Lower leg skin (tissue), 4 donors: ENCODE data around the gene SULT2B1. TPM values are rescaled to one million over a fixed set of nuclear protein-coding genes. Genes with fewer than 3 reads are reported as not detected.

Experiments used
- DNase-seq, 2 donors: peaks; one replicate each; pipeline ENCODE4 v3.0.0-alpha.2; 2019; ENCODE audit warnings: low spot score in 2 of 2
- H3K4me3 ChIP-seq: fragments of 200-600 bp; sonication (generic); 2 replicates; pipeline ENCODE4 v1.5.1; 2017; ENCODE audit warnings: mild to moderate bottlenecking, low read depth; ENCODE audit not compliant: poor library complexity, severe bottlenecking
- CTCF ChIP-seq, 3 donors: fragments of 450-650 bp; IDR thresholded peaks; one replicate each; pipeline ENCODE4 v1.5.1; 2016; ENCODE audit warnings: antibody characterized with exemption in 3 of 3, mild to moderate bottlenecking in 3 of 3, moderate library complexity in 2 of 3
- POLR2A ChIP-seq, 2 donors: fragments of 450-650 bp; IDR thresholded peaks; one replicate each; pipeline ENCODE4 v1.6.1; 2016 to 2017; ENCODE audit warnings: antibody characterized with exemption in 2 of 2, mild to moderate bottlenecking in 1 of 2, moderate library complexity in 1 of 2
- WGBS, 2 donors: methylation state at CpG; one replicate each; pipeline ENCODE4 v1.1.5; 2018; 5-methylcytosine and 5-hydroxymethylcytosine counted together
- intact Hi-C: fragments of 100-400 bp; cut with DNase I; formaldehyde crosslinking; loops from one replicate; pipeline ENCODE4 v1.15.0; 2023; ENCODE audit warnings: low total_unique reads
- total RNA-seq, 4 donors: library from RNA; depleted of rRNA; stranded (reverse); fragments of >200 nt; gene quantifications; one replicate each; pipeline ENCODE4 v1.1.0, GENCODE V29; 2016

Gene SULT2B1
- total RNA-seq, 4 donors from 2014 or later = 119 to 191 (median 166) TPM

DNA sequence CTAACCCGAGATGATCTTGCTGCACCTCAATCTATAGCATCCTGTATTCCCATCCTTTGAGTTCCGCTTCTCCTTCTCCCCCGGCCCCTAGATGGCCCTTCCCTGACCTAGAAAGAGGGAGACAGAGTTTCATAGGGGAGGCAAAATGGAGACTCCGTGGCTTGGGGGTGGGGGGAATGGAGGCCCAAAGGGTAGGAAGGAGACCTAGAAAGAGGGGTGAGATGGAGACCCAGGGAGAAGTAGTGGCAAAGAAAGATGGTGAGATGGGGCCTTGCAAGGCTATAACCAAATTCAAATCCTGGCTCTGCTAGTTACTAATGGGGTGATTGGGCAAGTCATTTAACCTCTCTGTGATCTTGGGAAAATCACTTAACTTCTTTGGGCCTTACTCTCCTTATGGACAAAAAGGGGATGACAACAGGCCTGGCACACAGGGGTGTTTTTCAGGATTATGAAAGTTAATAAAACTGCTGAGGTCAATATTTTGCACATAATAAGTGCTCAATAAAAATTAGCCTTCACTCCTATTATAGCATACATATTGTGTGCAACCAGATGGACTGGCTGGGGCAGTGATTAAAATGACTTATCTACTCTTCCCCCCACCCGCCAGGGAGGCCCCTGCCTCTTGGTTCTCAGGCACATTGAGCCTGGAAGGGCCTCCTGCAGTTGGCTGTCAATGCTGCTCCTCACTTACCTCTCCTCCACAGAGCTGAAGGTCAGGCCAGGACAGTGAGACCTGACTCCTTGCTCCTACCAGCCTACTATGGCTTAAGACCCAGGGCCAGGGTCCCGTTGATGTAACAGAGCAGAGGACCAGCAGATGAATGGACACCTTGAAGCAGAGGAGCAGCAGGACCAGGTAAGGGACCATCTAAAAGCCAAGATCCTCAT is 68.0 kb downstream of the SULT2B1 start:
- peak overlapping the region; percentile 35 for H3K4me3 ChIP-seq
- intact Hi-C loops = no loop called here
- TF ChIP-seq POLR2A (IDR thresholded peaks at IDR 0.05) = no peak
- TF ChIP-seq CTCF (IDR thresholded peaks at IDR 0.05) = no peak
- no peak for DNase-seq
- 28 to 29% methylated on average over 6 of the region's 6 CpGs for WGBS, 2 donors

DNA sequence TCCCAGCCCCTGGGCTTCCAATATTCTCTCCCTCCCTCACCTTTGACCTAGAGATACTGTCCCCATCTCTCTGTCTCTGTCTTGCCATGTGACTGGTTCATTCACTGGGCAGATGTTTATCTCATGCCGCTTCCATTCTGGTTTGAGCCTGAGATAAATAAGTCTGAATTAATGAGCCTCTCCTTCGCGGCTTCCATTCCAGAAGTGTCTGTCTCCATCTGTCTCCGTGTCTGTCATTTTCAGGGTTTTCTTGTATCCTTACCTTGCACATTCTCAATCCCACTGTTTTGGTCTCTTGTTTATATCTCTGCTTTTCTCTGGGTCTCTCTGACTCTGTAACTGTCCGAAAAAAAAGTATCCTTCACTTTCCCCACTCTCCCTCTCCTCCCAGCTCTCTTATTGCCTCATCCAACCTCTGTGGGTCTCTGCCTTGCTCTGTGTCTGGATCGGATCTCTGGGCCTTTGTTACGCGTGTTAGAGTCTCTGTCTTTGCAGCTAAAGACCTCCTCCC is 71.6 kb downstream of the SULT2B1 start:
- TF ChIP-seq CTCF (IDR thresholded peaks at IDR 0.05) (no peak), POLR2A (IDR thresholded peaks at IDR 0.05) (no peak)
- WGBS, 2 donors = 11 to 19% methylated on average over 8 of the region's 8 CpGs
- DNase-seq = no peak
- intact Hi-C loops = no loop called here
- H3K4me3 ChIP-seq = no peak overlapping the region

- intact Hi-C loops = no loop called here
- peak; percentile 95 to 99 for DNase-seq
- no peak overlapping the region for H3K4me3 ChIP-seq
- WGBS, 2 donors = 2% methylated on average over 28 to 40 of the region's 40 CpGs
- TF ChIP-seq CTCF (IDR thresholded peaks at IDR 0.05) (no peak), POLR2A (IDR thresholded peaks at IDR 0.05) (no peak)
Observed at GRCh38 chr19:48624067-48624594, 72.2 kb downstream of the SULT2B1 start.

DNA sequence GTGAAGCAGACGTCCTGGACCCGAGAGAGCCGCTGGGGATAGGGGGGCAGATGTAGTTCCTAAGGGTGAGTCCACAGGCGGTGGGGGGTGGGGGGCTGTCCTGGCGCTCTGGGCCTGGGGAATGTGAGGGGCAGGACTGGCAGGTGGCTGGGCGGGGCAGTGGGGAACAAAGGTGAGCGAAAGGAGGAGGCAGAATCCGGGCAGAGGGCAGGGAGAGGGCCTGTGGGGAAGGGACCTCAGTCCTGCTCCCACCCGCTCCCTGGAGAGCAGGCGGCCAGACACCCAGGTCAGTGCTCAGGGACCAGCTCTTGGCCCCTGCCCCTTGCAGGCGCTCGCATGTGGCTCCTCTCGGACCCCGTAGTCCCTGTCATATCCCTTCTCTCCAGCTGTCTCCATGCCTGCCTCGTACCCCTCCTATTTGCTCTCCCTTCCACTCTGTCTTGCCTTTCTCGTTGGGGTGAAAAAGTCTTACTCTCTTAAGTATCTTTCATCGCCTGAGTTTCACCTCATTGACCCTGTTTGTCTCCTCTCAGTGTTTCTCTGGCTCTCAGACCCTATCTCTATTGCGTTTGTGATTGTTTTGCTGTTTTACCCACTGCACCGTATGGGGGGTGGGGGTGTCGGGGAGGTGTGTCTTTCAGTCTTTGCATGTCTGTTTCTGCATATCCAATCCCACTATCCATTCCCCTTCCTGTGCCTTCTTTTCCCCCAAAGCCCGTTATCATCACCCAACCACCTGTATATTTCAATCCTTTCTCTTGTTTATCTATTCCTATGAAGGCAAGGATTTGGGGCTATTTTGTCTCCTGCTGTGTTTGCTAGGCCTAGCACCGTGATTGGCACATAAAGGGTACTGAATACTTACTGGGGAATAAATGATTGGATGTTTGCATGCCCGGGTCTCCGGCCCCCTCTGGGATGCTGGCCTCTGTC is 73.1 kb downstream of the SULT2B1 start:
- H3K4me3 ChIP-seq = no peak overlapping the region
- WGBS, 2 donors = 64 to 65% methylated on average over 24 of the region's 24 CpGs

More for the DNA sequence above, 73.1 kb downstream of the SULT2B1 start:
- intact Hi-C loops = no loop called here
- TF ChIP-seq CTCF (IDR thresholded peaks at IDR 0.05) (no peak), POLR2A (IDR thresholded peaks at IDR 0.05) (no peak)
- DNase-seq = no peak
